GOT3 (cell line): ENCODE results near the gene DNAL4.
"Not testable (repeated sequence)": the region's sequence is repeated elsewhere in the genome, so short reads cannot be mapped to it uniquely, and the experiment has no call there.

Source experiments
- DNase-seq: peaks from one replicate; lab custom pipeline; 2025; ENCODE audit warnings: mixed read lengths; lab: John Stamatoyannopoulos, UW

DNAL4 gene

GRCh38 chr22:38826801-38827200 is 32.9 kb upstream of the DNAL4 start:
- DNase-seq = no peak

GRCh38 chr22:38826386-38826785 is 32.4 kb upstream of the DNAL4 start:
- no peak for DNase-seq

GRCh38 chr22:38824585-38824984 is 30.6 kb upstream of the DNAL4 start:
- DNase-seq = no peak

GRCh38 chr22:38823637-38824036 is 29.7 kb upstream of the DNAL4 start:
- DNase-seq = no peak

GRCh38 chr22:38823076-38823475 is 29.1 kb upstream of the DNAL4 start:
- DNase-seq = no peak

- no peak for DNase-seq
Observed at GRCh38 chr22:38820020-38820419, 26.1 kb upstream of the DNAL4 start.

- no peak for DNase-seq
Observed at GRCh38 chr22:38819387-38819940, 25.5 kb upstream of the DNAL4 start.

GRCh38 chr22:38817196-38817595 is 23.3 kb upstream of the DNAL4 start:
- DNase-seq = no peak

GRCh38 chr22:38815842-38816241 is 21.9 kb upstream of the DNAL4 start:
- no peak for DNase-seq

- DNase-seq = no peak
Observed at GRCh38 chr22:38811241-38811640, 17.3 kb upstream of the DNAL4 start.

- not testable (repeated sequence) for DNase-seq
Observed at GRCh38 chr22:38805041-38805593, 11.2 kb upstream of the DNAL4 start.

- DNase-seq = peak; percentile 43
Observed at GRCh38 chr22:38802671-38803121, 8.8 kb upstream of the DNAL4 start.

- DNase-seq = no peak
Observed at GRCh38 chr22:38799265-38800002, 5.5 kb upstream of the DNAL4 start.

- no peak for DNase-seq
Observed at GRCh38 chr22:38798496-38798895, 4.6 kb upstream of the DNAL4 start.

GRCh38 chr22:38796262-38796957 is 2.5 kb upstream of the DNAL4 start:
- DNase-seq = no peak

- no peak for DNase-seq
Observed at GRCh38 chr22:38795569-38795968, 1.6 kb upstream of the DNAL4 start.

GRCh38 chr22:38793317-38793716 is 626 bp downstream of the DNAL4 start:
- DNase-seq = no peak

- DNase-seq = no peak
Observed at GRCh38 chr22:38792833-38793232, 1.1 kb downstream of the DNAL4 start.

- DNase-seq = no peak
Observed at GRCh38 chr22:38789606-38790005, 4.3 kb downstream of the DNAL4 start.

GRCh38 chr22:38788846-38789245 is 5.1 kb downstream of the DNAL4 start:
- no peak for DNase-seq

- no peak for DNase-seq
Observed at GRCh38 chr22:38788021-38788816, 5.7 kb downstream of the DNAL4 start.

- no peak for DNase-seq
Observed at GRCh38 chr22:38786631-38787030, 7.3 kb downstream of the DNAL4 start.
